ENCODE data around the gene FGF4. TPM values are rescaled to one million over a fixed set of nuclear protein-coding genes. Genes with fewer than 3 reads are reported as not detected.

The FGF4 gene
- total RNA-seq, 1 donor from 2014 or later, result not detected

DNA sequence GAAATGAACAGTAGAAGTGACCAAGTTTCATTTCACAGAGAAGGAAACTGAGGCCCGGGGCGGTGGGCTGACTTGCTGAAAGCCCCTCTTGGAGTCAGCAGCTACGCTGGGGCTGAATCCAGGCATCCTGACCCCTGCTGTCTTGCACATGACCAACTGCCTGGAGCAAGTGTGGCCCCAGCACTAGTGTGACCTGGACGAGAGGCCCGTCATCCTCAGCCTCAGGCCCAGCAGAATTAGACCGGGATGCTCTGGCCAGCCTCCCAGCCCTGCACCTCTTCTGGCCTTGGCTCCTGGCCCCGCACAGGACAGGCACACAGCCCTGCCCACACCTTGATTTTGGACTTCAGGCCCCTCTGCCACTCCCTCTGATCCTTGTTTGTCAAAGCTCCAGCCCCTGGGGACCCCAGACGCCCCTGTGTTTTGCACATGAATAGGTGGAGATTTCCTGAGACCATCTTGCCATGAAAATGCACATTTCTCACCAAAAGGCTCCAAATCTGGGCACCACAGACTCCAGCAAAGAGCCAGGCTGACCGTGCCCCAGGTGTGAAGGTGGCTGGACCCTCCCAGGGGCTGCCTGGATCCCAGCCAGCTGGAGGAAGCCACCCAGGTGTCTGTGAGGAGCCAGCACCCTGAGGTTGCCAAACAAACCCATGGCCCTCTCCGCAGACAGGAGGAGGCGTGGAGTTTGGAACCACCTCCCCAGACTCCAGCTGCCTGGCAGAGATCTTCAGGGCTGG, 24.9 kb downstream of the FGF4 start:
- H3K9me3 Mint-ChIP-seq (ENCODE audit: unreplicated experiment), result peaks cover 5% of the 10 kb centered on the region
- Histone ChIP-seq H3K4me3 (ENCODE audit: insufficient read depth, low read depth, low read length) (no peak overlapping the region), H2AFZ (ENCODE audit: low read depth, low read length) (no peak overlapping the region), H3K4me1 (ENCODE audit: insufficient read depth, low read length) (no peaks in the 10 kb centered on the region), H3K27me3 (ENCODE audit: insufficient read depth, low read length) (no peaks in the 10 kb centered on the region), H3K9ac (ENCODE audit: low read length) (no peak overlapping the region), H3K36me3 (ENCODE audit: insufficient read depth, low read length) (no peaks in the 10 kb centered on the region), H4K20me1 (ENCODE audit: insufficient read depth, low read length) (peaks cover 4% of the 10 kb centered on the region), H3K27ac (ENCODE audit: low read depth, low read length) (no peak overlapping the region), H3K9me3 (ENCODE audit: insufficient read depth, low read depth, low read length) (no peaks in the 10 kb centered on the region), H3K4me2 (ENCODE audit: low read length) (no peak overlapping the region), H3K79me2 (ENCODE audit: insufficient read depth, low read length) (no peaks in the 10 kb centered on the region)
- TF ChIP-seq, protein P1, sequence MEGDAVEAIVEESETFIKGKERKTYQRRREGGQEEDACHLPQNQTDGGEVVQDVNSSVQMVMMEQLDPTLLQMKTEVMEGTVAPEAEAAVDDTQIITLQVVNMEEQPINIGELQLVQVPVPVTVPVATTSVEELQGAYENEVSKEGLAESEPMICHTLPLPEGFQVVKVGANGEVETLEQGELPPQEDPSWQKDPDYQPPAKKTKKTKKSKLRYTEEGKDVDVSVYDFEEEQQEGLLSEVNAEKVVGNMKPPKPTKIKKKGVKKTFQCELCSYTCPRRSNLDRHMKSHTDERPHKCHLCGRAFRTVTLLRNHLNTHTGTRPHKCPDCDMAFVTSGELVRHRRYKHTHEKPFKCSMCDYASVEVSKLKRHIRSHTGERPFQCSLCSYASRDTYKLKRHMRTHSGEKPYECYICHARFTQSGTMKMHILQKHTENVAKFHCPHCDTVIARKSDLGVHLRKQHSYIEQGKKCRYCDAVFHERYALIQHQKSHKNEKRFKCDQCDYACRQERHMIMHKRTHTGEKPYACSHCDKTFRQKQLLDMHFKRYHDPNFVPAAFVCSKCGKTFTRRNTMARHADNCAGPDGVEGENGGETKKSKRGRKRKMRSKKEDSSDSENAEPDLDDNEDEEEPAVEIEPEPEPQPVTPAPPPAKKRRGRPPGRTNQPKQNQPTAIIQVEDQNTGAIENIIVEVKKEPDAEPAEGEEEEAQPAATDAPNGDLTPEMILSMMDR (IDR thresholded peaks at IDR 0.05; ENCODE audit: insufficient read depth, low read depth, low read length), result no peak
- no peak for TF ChIP-seq EZH2 (IDR thresholded peaks at IDR 0.05; ENCODE audit: insufficient read depth, low read length)
- no peak overlapping the region for H3K4me3 Mint-ChIP-seq (ENCODE audit: unreplicated experiment)
- H3K27me3 Mint-ChIP-seq (ENCODE audit: low read depth, unreplicated experiment), result peaks cover 27% of the 10 kb centered on the region
- H3K27ac Mint-ChIP-seq (ENCODE audit: unreplicated experiment), result no peak overlapping the region
- FAIRE-seq (no peak), DNase-seq (ENCODE audit: low read depth) (no peak)
- peaks cover 1% of the 10 kb centered on the region for H3K36me3 Mint-ChIP-seq (ENCODE audit: low read depth, unreplicated experiment)
- peaks cover 7% of the 10 kb centered on the region for H3K4me1 Mint-ChIP-seq (ENCODE audit: low read depth, unreplicated experiment)

DNA sequence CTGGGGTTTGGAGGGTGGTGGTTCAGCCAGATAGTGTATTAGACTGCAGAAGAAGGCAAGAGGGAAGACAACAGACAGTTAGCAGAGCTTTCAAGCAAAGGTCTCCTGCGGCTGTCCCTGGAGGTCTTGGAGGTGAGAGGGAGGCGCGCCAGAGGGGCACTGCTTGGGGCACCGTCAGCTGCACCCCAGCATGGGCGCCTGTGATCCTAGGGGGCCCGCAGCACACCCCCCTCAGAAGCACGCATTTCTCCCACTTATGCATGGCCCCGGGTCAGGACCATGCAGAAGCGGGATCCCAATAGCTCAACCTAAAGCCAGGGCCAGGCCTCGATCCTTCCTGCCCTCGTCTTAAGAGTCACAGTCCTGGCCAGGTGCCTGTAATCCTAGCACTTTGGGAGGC, 26.5 kb downstream of the FGF4 start:
- TF ChIP-seq, protein P1 (IDR thresholded peaks at IDR 0.05; ENCODE audit: insufficient read depth, low read depth, low read length), result no peak
- TF ChIP-seq EZH2 (IDR thresholded peaks at IDR 0.05; ENCODE audit: insufficient read depth, low read length), result no peak
- H3K27ac Mint-ChIP-seq (ENCODE audit: unreplicated experiment), result no peak overlapping the region
- Histone ChIP-seq H3K27ac (ENCODE audit: low read depth, low read length) (no peak overlapping the region), H3K79me2 (ENCODE audit: insufficient read depth, low read length) (no peaks in the 10 kb centered on the region), H3K9ac (ENCODE audit: low read length) (no peak overlapping the region), H2AFZ (ENCODE audit: low read depth, low read length) (no peak overlapping the region), H3K4me2 (ENCODE audit: low read length) (no peak overlapping the region), H3K9me3 (ENCODE audit: insufficient read depth, low read depth, low read length) (no peaks in the 10 kb centered on the region), H4K20me1 (ENCODE audit: insufficient read depth, low read length) (peaks cover 4% of the 10 kb centered on the region), H3K36me3 (ENCODE audit: insufficient read depth, low read length) (no peaks in the 10 kb centered on the region), H3K4me3 (ENCODE audit: insufficient read depth, low read depth, low read length) (no peak overlapping the region), H3K27me3 (ENCODE audit: insufficient read depth, low read length) (no peaks in the 10 kb centered on the region), H3K4me1 (ENCODE audit: insufficient read depth, low read length) (peaks cover 7% of the 10 kb centered on the region)
- peaks cover 12% of the 10 kb centered on the region for H3K4me1 Mint-ChIP-seq (ENCODE audit: low read depth, unreplicated experiment)
- FAIRE-seq, result no peak
- H3K4me3 Mint-ChIP-seq (ENCODE audit: unreplicated experiment), result no peak overlapping the region
- peaks cover 5% of the 10 kb centered on the region for H3K9me3 Mint-ChIP-seq (ENCODE audit: unreplicated experiment)
- DNase-seq (ENCODE audit: low read depth), result no peak
- peaks cover 20% of the 10 kb centered on the region for H3K27me3 Mint-ChIP-seq (ENCODE audit: low read depth, unreplicated experiment)
- peaks cover 1% of the 10 kb centered on the region for H3K36me3 Mint-ChIP-seq (ENCODE audit: low read depth, unreplicated experiment)

All from astrocyte (in vitro differentiated cells and primary cell).